Measurements from ENCODE around the gene CLSTN1.
A peak's percentile ranks its signal among the peaks of the same experiment; 100 is the strongest.

CLSTN1 gene

GRCh38 chr1:9688599-9688998, 135.2 kb downstream of the CLSTN1 start:
- Histone ChIP-seq H3K36me3 (ENCODE audit: insufficient read depth, low read length) (peaks cover 3% of the 10 kb centered on the region; the same call in 1 of the 2 replicates), H3K27me3 (ENCODE audit: insufficient read depth, low read length) (no peaks in the 10 kb centered on the region), H3F3A (ENCODE audit: insufficient read depth, low read length) (no peaks in the 10 kb centered on the region; the same call in 1 of the 2 replicates), H3K9ac (ENCODE audit: low read length) (peak overlapping the region; percentile 74), H3K9me3 (ENCODE audit: low read length) (no peaks in the 10 kb centered on the region), H3K79me2 (ENCODE audit: insufficient read depth, low read length) (no peaks in the 10 kb centered on the region), H3K27ac (ENCODE audit: low read depth, low read length, poor library complexity, severe bottlenecking) (peak overlapping the region; percentile 85), H3K4me2 (ENCODE audit: low read length) (peak overlapping the region; percentile 83), H2AFZ (ENCODE audit: low read length) (no peak overlapping the region), H3K4me1 (ENCODE audit: insufficient read depth, low read length, severe bottlenecking) (peaks cover 54% of the 10 kb centered on the region), H3K4me3 (ENCODE audit: low read depth, low read length, poor library complexity, severe bottlenecking) (peak overlapping the region; percentile 69), H3K9me2 (ENCODE audit: low read depth, low read length) (no peaks in the 10 kb centered on the region), H4K20me1 (ENCODE audit: insufficient read depth, low read length) (no peaks in the 10 kb centered on the region)
- TF ChIP-seq EZH2 (IDR thresholded peaks at IDR 0.05; ENCODE audit: borderline replicate concordance, low read length) (no peak), CTCF (IDR thresholded peaks at IDR 0.05; ENCODE audit: low read length) (no peak)

GRCh38 chr1:9687874-9688582, 135.7 kb downstream of the CLSTN1 start:
- Histone ChIP-seq H3K9ac (ENCODE audit: low read length) (peak overlapping the region; percentile 74), H4K20me1 (ENCODE audit: insufficient read depth, low read length) (no peaks in the 10 kb centered on the region), H3K79me2 (ENCODE audit: insufficient read depth, low read length) (no peaks in the 10 kb centered on the region), H3K9me2 (ENCODE audit: low read depth, low read length) (no peaks in the 10 kb centered on the region), H3F3A (ENCODE audit: insufficient read depth, low read length) (no peaks in the 10 kb centered on the region; the same call in 1 of the 2 replicates), H3K27me3 (ENCODE audit: insufficient read depth, low read length) (no peaks in the 10 kb centered on the region), H3K4me1 (ENCODE audit: insufficient read depth, low read length, severe bottlenecking) (peaks cover 54% of the 10 kb centered on the region), H3K9me3 (ENCODE audit: low read length) (no peaks in the 10 kb centered on the region), H3K4me2 (ENCODE audit: low read length) (peak overlapping the region; percentile 83), H3K36me3 (ENCODE audit: insufficient read depth, low read length) (peaks cover 4% of the 10 kb centered on the region; the same call in 1 of the 2 replicates), H3K4me3 (ENCODE audit: low read depth, low read length, poor library complexity, severe bottlenecking) (peak overlapping the region; percentile 69), H3K27ac (ENCODE audit: low read depth, low read length, poor library complexity, severe bottlenecking) (peak overlapping the region; percentile 85), H2AFZ (ENCODE audit: low read length) (no peak overlapping the region)
- no peak for TF ChIP-seq CTCF (IDR thresholded peaks at IDR 0.05; ENCODE audit: low read length)
- no peak for TF ChIP-seq EZH2 (IDR thresholded peaks at IDR 0.05; ENCODE audit: borderline replicate concordance, low read length)

- H3K4me3 ChIP-seq (ENCODE audit: low read depth, low read length, poor library complexity, severe bottlenecking) = peak overlapping the region; percentile 69
- H3K27ac ChIP-seq (ENCODE audit: low read depth, low read length, poor library complexity, severe bottlenecking) = peak overlapping the region; percentile 85
- TF ChIP-seq EZH2 (IDR thresholded peaks at IDR 0.05; ENCODE audit: borderline replicate concordance, low read length) = no peak
- TF ChIP-seq CTCF (IDR thresholded peaks at IDR 0.05; ENCODE audit: low read length) = peak; percentile 7; the same call in 1 of the 2 replicates
- H2AFZ ChIP-seq (ENCODE audit: low read length) = no peak overlapping the region
- H3K4me2 ChIP-seq (ENCODE audit: low read length) = peak overlapping the region; percentile 83
- no peaks in the 10 kb centered on the region for H3K9me3 ChIP-seq (ENCODE audit: low read length)
- H3K79me2 ChIP-seq (ENCODE audit: insufficient read depth, low read length) = no peaks in the 10 kb centered on the region
- peak overlapping the region; percentile 74 for H3K9ac ChIP-seq (ENCODE audit: low read length)
- H3K9me2 ChIP-seq (ENCODE audit: low read depth, low read length) = no peaks in the 10 kb centered on the region
- no peaks in the 10 kb centered on the region for H3K27me3 ChIP-seq (ENCODE audit: insufficient read depth, low read length)
- H4K20me1 ChIP-seq (ENCODE audit: insufficient read depth, low read length) = no peaks in the 10 kb centered on the region
- peaks cover 4% of the 10 kb centered on the region; the same call in 1 of the 2 replicates for H3K36me3 ChIP-seq (ENCODE audit: insufficient read depth, low read length)
- H3F3A ChIP-seq (ENCODE audit: insufficient read depth, low read length) = no peaks in the 10 kb centered on the region; the same call in 1 of the 2 replicates
- peaks cover 54% of the 10 kb centered on the region for H3K4me1 ChIP-seq (ENCODE audit: insufficient read depth, low read length, severe bottlenecking)
These were observed 136.5 kb downstream of the CLSTN1 start for GRCh38 chr1:9687120-9687873.

All from OCI-LY1 (cell line).